Measurements from ENCODE around the gene CLDN4. TPM values are rescaled to one million over a fixed set of nuclear protein-coding genes. Genes with fewer than 3 reads are reported as not detected.
A peak's percentile ranks its signal among the peaks of the same experiment; 100 is the strongest.

CLDN4 gene
- total and polyA plus RNA-seq, 9 of the 15 experiments (the other 6 are each of a cell fraction or from before 2014, with no cell fraction given) = 0.05 to 0.60 (median 0.06) TPM; not detected in 3

DNA sequence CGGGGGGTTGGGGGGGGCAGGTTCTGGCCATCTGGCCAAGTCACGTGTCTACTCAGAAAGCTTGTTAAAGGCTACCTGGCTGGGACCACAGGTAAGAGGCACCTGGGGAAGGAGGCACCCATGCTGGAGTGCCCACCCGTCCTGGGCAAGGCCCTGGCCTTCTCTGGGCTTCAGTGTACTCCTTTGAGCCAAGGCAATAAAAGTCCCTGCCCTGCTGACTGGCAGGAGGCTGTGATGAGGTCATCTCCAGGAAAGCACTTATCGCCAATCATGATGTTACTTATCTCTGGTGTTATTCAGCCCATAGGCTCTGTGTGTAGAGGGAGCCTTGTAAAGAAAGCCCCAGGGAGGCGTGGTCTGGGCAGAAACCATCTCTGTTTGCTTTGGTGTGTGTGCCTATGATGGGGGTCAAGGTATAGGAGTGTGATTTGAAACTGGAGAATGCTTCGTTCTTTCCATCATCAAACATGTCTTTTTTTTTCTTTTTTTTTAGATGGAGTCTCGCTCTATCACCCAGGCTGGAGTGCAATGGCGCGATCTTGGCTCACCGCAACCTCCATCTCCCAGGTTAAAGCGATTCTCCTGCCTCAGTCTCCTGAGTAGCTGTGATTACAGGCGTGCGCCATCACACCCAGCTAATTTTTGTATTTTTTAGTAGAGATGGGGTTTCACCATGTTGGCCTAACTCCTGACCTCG is 2.5 kb upstream of the CLDN4 start (continued):
- TF ChIP-seq, protein P1, sequence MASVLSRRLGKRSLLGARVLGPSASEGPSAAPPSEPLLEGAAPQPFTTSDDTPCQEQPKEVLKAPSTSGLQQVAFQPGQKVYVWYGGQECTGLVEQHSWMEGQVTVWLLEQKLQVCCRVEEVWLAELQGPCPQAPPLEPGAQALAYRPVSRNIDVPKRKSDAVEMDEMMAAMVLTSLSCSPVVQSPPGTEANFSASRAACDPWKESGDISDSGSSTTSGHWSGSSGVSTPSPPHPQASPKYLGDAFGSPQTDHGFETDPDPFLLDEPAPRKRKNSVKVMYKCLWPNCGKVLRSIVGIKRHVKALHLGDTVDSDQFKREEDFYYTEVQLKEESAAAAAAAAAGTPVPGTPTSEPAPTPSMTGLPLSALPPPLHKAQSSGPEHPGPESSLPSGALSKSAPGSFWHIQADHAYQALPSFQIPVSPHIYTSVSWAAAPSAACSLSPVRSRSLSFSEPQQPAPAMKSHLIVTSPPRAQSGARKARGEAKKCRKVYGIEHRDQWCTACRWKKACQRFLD (CRISPR knock-in tag; IDR thresholded peaks at IDR 0.05) = 0 out of 2 replicates have a peak, but pooled peaks have one; percentile 10
- TF ChIP-seq MCM2 (IDR thresholded peaks at IDR 0.05; ENCODE audit: low read depth) = no peak
- TF ChIP-seq, protein P2, sequence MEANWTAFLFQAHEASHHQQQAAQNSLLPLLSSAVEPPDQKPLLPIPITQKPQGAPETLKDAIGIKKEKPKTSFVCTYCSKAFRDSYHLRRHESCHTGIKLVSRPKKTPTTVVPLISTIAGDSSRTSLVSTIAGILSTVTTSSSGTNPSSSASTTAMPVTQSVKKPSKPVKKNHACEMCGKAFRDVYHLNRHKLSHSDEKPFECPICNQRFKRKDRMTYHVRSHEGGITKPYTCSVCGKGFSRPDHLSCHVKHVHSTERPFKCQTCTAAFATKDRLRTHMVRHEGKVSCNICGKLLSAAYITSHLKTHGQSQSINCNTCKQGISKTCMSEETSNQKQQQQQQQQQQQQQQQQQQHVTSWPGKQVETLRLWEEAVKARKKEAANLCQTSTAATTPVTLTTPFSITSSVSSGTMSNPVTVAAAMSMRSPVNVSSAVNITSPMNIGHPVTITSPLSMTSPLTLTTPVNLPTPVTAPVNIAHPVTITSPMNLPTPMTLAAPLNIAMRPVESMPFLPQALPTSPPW (CRISPR knock-in tag; IDR thresholded peaks at IDR 0.05) = peak; percentile 94
- TF ChIP-seq, protein P3, sequence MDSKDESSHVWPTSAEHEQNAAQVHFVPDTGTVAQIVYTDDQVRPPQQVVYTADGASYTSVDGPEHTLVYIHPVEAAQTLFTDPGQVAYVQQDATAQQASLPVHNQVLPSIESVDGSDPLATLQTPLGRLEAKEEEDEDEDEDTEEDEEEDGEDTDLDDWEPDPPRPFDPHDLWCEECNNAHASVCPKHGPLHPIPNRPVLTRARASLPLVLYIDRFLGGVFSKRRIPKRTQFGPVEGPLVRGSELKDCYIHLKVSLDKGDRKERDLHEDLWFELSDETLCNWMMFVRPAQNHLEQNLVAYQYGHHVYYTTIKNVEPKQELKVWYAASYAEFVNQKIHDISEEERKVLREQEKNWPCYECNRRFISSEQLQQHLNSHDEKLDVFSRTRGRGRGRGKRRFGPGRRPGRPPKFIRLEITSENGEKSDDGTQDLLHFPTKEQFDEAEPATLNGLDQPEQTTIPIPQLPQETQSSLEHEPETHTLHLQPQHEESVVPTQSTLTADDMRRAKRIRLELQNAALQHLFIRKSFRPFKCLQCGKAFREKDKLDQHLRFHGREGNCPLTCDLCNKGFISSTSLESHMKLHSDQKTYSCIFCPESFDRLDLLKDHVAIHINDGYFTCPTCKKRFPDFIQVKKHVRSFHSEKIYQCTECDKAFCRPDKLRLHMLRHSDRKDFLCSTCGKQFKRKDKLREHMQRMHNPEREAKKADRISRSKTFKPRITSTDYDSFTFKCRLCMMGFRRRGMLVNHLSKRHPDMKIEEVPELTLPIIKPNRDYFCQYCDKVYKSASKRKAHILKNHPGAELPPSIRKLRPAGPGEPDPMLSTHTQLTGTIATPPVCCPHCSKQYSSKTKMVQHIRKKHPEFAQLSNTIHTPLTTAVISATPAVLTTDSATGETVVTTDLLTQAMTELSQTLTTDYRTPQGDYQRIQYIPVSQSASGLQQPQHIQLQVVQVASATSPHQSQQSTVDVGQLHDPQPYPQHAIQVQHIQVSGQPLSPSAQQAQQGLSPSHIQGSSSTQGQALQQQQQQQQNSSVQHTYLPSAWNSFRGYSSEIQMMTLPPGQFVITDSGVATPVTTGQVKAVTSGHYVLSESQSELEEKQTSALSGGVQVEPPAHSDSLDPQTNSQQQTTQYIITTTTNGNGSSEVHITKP (IDR thresholded peaks at IDR 0.05; ENCODE audit: partially characterized antibody) = peak; percentile 84
- no peak for TF ChIP-seq EP400 (IDR thresholded peaks at IDR 0.05)
- peak; percentile 73; the same call in 1 of the 2 replicates for TF ChIP-seq SMARCE1 (IDR thresholded peaks at IDR 0.05)
- peak; percentile 67 for TF ChIP-seq ARID1B (IDR thresholded peaks at IDR 0.05)
- no peak for TF ChIP-seq ELF1 (tag; IDR thresholded peaks at IDR 0.05)
- TF ChIP-seq, protein P4, sequence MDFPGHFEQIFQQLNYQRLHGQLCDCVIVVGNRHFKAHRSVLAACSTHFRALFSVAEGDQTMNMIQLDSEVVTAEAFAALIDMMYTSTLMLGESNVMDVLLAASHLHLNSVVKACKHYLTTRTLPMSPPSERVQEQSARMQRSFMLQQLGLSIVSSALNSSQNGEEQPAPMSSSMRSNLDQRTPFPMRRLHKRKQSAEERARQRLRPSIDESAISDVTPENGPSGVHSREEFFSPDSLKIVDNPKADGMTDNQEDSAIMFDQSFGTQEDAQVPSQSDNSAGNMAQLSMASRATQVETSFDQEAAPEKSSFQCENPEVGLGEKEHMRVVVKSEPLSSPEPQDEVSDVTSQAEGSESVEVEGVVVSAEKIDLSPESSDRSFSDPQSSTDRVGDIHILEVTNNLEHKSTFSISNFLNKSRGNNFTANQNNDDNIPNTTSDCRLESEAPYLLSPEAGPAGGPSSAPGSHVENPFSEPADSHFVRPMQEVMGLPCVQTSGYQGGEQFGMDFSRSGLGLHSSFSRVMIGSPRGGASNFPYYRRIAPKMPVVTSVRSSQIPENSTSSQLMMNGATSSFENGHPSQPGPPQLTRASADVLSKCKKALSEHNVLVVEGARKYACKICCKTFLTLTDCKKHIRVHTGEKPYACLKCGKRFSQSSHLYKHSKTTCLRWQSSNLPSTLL (IDR thresholded peaks at IDR 0.05) = no peak
- TF ChIP-seq ATF7 (IDR thresholded peaks at IDR 0.05) = peak; percentile 97
- no peak for TF ChIP-seq CBX5 (IDR thresholded peaks at IDR 0.05; ENCODE audit: borderline replicate concordance, low read depth)
- TF ChIP-seq, protein P5, sequence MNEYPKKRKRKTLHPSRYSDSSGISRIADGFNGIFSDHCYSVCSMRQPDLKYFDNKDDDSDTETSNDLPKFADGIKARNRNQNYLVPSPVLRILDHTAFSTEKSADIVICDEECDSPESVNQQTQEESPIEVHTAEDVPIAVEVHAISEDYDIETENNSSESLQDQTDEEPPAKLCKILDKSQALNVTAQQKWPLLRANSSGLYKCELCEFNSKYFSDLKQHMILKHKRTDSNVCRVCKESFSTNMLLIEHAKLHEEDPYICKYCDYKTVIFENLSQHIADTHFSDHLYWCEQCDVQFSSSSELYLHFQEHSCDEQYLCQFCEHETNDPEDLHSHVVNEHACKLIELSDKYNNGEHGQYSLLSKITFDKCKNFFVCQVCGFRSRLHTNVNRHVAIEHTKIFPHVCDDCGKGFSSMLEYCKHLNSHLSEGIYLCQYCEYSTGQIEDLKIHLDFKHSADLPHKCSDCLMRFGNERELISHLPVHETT (CRISPR knock-in tag; conservative IDR thresholded peaks at IDR 0.05 in 1 of 2, IDR thresholded peaks at IDR 0.05 in 1 of 2) = 0 out of 4 replicates have a peak, but pooled peaks of 1 of the 2 experiments have one; percentile 20
- TF ChIP-seq, protein P6, sequence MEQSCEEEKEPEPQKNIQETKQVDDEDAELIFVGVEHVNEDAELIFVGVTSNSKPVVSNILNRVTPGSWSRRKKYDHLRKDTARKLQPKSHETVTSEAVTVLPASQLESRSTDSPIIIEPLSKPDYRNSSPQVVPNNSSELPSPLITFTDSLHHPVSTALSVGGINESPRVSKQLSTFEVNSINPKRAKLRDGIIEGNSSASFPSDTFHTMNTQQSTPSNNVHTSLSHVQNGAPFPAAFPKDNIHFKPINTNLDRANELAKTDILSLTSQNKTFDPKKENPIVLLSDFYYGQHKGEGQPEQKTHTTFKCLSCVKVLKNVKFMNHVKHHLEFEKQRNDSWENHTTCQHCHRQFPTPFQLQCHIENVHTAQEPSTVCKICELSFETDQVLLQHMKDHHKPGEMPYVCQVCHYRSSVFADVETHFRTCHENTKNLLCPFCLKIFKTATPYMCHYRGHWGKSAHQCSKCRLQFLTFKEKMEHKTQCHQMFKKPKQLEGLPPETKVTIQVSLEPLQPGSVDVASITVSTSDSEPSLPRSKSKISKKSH (CRISPR knock-in tag; IDR thresholded peaks at IDR 0.05) = no peak
- TF ChIP-seq SPI1 (IDR thresholded peaks at IDR 0.05; ENCODE audit: borderline replicate concordance, low read depth, low read length) = no peak
- TF ChIP-seq L3MBTL2 (IDR thresholded peaks at IDR 0.05) = 0 out of 2 replicates have a peak, but pooled peaks have one; percentile 12

Measured in K562 (cell line).